ENCODE results near the gene FBF1. TPM values are rescaled to one million over a fixed set of nuclear protein-coding genes. Genes with fewer than 3 reads are reported as not detected.

FBF1 gene
- total RNA-seq, 2 donors from 2014 or later = 18.9 to 31.3 TPM

DNA sequence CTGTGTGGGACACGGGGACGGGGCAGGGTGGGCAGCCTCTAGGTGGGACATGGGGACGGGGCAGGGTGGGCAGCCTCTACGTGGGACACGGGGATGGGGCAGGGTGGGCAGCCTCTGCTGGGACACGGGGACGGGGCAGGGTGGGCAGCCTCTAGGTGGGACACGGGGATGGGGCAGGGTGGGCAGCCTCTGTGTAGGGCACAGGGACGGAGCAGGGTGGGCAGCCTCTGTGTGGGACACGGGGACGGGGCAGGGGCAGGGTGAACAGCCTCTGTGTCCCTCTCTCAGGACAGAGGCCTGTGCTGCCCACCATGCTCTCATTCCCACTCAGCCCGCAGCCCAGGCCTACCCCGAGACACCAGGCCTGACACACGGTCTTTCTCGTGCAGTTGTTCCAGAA, 19.2 kb downstream of the FBF1 start:
- no peaks in the 10 kb centered on the region for H3K4me1 ChIP-seq (replicated peaks)
- H3K9me3 ChIP-seq = no peaks in the 10 kb centered on the region
- 90% methylated on average over 15 of the region's 15 CpGs for WGBS
- TF ChIP-seq POLR2AphosphoS5 (IDR thresholded peaks at IDR 0.05) (no peak), POLR2A (IDR thresholded peaks at IDR 0.05) (no peak)
- TF ChIP-seq, protein P1, sequence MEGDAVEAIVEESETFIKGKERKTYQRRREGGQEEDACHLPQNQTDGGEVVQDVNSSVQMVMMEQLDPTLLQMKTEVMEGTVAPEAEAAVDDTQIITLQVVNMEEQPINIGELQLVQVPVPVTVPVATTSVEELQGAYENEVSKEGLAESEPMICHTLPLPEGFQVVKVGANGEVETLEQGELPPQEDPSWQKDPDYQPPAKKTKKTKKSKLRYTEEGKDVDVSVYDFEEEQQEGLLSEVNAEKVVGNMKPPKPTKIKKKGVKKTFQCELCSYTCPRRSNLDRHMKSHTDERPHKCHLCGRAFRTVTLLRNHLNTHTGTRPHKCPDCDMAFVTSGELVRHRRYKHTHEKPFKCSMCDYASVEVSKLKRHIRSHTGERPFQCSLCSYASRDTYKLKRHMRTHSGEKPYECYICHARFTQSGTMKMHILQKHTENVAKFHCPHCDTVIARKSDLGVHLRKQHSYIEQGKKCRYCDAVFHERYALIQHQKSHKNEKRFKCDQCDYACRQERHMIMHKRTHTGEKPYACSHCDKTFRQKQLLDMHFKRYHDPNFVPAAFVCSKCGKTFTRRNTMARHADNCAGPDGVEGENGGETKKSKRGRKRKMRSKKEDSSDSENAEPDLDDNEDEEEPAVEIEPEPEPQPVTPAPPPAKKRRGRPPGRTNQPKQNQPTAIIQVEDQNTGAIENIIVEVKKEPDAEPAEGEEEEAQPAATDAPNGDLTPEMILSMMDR (IDR thresholded peaks at IDR 0.05) = no peak
- no peak overlapping the region for H3K4me3 ChIP-seq
- no peak overlapping the region for H3K27ac ChIP-seq
- DNase-seq (ENCODE audit: low spot score) = no peak
- intact Hi-C loops (cut with DNase I) = no loop called here
- no peaks in the 10 kb centered on the region for H3K27me3 ChIP-seq (replicated peaks; ENCODE audit: insufficient read depth)
- H3K36me3 ChIP-seq = no peaks in the 10 kb centered on the region

DNA sequence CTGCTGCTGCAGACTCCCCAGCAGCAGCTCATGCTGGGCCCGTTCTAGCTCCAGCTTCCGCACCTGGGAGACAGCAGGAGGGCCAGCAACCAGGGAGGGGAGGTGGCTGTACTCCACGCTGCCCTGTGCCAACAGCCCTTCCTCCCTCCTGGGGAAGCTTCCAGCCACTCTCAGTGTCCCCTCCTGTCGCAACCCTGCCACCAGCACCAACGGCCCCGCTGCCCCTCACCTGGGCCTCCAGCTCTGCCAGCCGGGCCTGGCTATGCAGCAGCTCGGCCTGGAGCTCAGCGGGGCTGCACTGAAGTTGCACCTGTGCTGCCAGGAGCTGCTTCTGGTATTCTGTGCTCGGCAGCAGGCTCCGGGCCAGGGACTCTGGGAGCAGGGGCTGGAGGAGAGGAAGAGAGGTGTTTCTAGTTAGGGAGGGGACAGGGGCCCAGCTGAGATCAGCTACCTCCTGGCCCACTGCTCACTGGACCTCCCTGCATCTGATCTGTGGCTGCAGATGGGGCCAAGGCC, 20.7 kb downstream of the FBF1 start:
- no peaks in the 10 kb centered on the region for H3K36me3 ChIP-seq
- no peak overlapping the region for H3K4me3 ChIP-seq
- intact Hi-C loops (cut with DNase I) = no loop called here
- H3K9me3 ChIP-seq = no peaks in the 10 kb centered on the region
- H3K27ac ChIP-seq = no peak overlapping the region
- WGBS = 94% methylated on average over 11 of the region's 11 CpGs
- no peak for TF ChIP-seq POLR2A (IDR thresholded peaks at IDR 0.05)
- no peaks in the 10 kb centered on the region for H3K27me3 ChIP-seq (replicated peaks; ENCODE audit: insufficient read depth)
- no peaks in the 10 kb centered on the region for H3K4me1 ChIP-seq (replicated peaks)
- no peak for DNase-seq (ENCODE audit: low spot score)

DNA sequence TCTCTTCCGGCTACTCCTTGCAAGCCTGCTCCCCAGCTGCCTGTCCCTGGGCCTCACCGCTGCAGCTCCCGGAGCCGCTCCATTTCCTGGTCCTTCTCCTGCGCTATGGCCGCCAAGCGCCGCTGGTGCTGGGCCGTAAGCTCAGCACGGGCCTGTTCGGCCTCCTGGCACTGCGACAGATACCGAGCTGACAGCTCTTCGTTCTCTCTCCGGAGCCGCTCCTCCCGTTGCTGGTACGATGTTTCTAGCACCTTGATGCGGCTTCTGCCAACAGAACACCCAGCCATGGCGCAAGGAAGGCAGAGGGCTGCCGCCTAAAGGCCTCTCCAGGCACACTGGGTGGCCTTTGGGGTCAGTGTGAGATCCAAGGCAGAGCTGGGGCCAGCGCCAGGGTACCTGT, 21.2 kb downstream of the FBF1 start:
- Histone ChIP-seq H3K4me3 (no peak overlapping the region), H3K4me1 (replicated peaks) (no peaks in the 10 kb centered on the region), H3K9me3 (no peaks in the 10 kb centered on the region), H3K27me3 (replicated peaks; ENCODE audit: insufficient read depth) (no peaks in the 10 kb centered on the region), H3K36me3 (no peaks in the 10 kb centered on the region), H3K27ac (no peak overlapping the region)
- TF ChIP-seq POLR2AphosphoS5 (IDR thresholded peaks at IDR 0.05) (no peak), POLR2A (IDR thresholded peaks at IDR 0.05) (no peak)
- TF ChIP-seq, protein P1 (IDR thresholded peaks at IDR 0.05) = no peak
- intact Hi-C loops (cut with DNase I) = no loop called here
- 94% methylated on average over 22 of the region's 22 CpGs for WGBS
- DNase-seq (ENCODE audit: low spot score) = no peak

DNA sequence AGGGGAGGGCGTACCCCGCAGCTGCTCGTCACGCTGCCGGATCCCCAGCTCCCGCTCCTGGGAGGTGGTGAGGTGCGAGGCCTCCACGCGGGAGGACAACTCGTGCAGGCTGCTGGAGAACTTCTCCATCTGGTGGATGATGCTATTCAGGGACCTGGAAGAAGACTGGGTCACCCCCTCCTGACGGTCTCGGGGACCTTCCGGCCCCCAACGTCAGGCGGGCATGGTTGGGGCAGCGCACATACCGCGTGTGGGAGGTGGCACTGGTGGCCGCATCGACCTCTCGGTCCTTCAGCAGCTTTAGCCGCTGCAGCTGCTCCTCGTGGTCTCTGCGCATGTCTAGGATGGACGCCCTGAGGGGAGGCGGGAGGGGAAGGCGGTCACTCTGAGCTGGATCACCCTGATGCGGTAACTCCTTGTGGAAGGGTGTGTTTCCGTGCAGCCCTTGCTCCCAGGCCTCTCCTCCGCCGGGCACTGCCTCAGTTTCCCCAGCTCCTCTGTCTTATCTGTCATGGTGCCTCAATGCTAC, 22.9 kb downstream of the FBF1 start:
- Histone ChIP-seq H3K27ac (no peak overlapping the region), H3K36me3 (no peaks in the 10 kb centered on the region), H3K9me3 (no peaks in the 10 kb centered on the region), H3K27me3 (replicated peaks; ENCODE audit: insufficient read depth) (no peaks in the 10 kb centered on the region), H3K4me1 (replicated peaks) (no peaks in the 10 kb centered on the region), H3K4me3 (no peak overlapping the region)
- WGBS = 95% methylated on average over 31 of the region's 31 CpGs
- intact Hi-C loops (cut with DNase I) = no loop called here
- no peak for DNase-seq (ENCODE audit: low spot score)
- TF ChIP-seq, protein P1 (IDR thresholded peaks at IDR 0.05) = no peak
- no peak for TF ChIP-seq POLR2A (IDR thresholded peaks at IDR 0.05)
- TF ChIP-seq POLR2AphosphoS5 (IDR thresholded peaks at IDR 0.05) = no peak

DNA sequence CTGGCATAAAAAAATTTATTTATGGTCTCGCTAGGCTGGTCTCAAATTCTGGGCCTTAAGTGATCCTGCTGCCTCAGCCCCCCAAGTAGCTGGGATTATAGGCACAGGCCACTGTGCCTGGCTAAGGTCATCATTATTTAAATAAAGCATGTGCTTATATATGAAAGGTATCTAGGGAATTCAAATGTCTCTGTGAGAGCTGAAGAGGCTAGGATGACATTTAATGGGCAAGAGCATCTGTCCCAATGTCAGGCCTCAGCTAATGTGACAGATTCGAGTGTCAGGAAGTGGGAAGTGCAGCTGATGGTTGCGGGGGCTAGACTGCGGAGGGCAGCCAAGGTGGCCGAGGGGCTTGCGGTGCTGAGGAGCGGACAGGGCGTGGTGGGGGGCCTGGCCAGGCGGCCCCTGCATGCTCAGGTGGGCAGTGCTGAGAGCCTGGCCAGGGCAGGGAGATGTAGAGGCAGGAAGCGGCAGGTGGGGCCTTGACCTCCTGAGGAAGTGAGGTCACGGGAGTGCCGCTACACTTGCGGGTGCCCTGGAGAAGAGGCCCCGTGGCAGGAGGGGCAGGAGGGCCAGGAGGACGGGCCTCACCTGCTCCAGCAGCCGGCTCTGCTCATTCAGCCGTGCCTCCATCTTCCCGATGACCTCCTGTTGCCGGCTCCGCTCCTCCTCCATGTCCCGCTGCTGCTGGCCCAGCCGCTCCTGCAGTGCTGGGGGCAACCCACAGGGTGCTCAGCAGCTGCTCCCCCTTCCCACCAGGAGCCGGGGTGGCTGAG, 23.5 kb downstream of the FBF1 start:
- DNase-seq (ENCODE audit: low spot score) = no peak
- Histone ChIP-seq H3K27me3 (replicated peaks; ENCODE audit: insufficient read depth) (no peaks in the 10 kb centered on the region), H3K27ac (no peak overlapping the region), H3K9me3 (no peaks in the 10 kb centered on the region), H3K4me1 (replicated peaks) (no peaks in the 10 kb centered on the region), H3K36me3 (no peaks in the 10 kb centered on the region), H3K4me3 (no peak overlapping the region)
- TF ChIP-seq, protein P1 (IDR thresholded peaks at IDR 0.05) = no peak
- TF ChIP-seq POLR2AphosphoS5 (IDR thresholded peaks at IDR 0.05) (no peak), POLR2A (IDR thresholded peaks at IDR 0.05) (no peak)
- intact Hi-C loops (cut with DNase I) = no loop called here
- 86% methylated on average over 22 of the region's 23 CpGs for WGBS
